Kidney epithelial cell (primary cell): ENCODE data around the gene TIAM2. TPM values are rescaled to one million over a fixed set of nuclear protein-coding genes. Genes with fewer than 3 reads are reported as not detected.

ENCODE experiments used
- DNase-seq: peaks from one replicate; pipeline ENCODE4 v3.0.0-alpha.2; 2010; ENCODE audit warnings: low read depth
- H3K27me3 ChIP-seq: 2 replicates; pipeline ENCODE4 v1.6.0; 2011; ENCODE audit warnings: low read length; ENCODE audit not compliant: control insufficient read depth, insufficient read depth
- H3K36me3 ChIP-seq: 2 replicates; pipeline ENCODE4 v1.5.1; 2011; ENCODE audit warnings: low read length; ENCODE audit not compliant: control insufficient read depth, insufficient read depth
- H3K4me3 ChIP-seq: 2 replicates; pipeline ENCODE4 v1.5.1; 2011; ENCODE audit warnings: low read depth, mild to moderate bottlenecking, control low read depth, low read length
- total RNA-seq: library from RNA; depleted of rRNA; stranded (reverse); fragments of >200 nt; gene quantifications from 2 replicates; pipeline ENCODE4 v1.2.3, GENCODE V29; 2015
- TF ChIP-seq, protein P1 (sequence below): IDR thresholded peaks from 2 replicates; pipeline ENCODE4 v1.5.1; 2011; ENCODE audit warnings: mild to moderate bottlenecking, moderate library complexity, low read length, control low read depth, inconsistent platforms; ENCODE audit not compliant: insufficient read depth, poor library complexity, severe bottlenecking

Gene TIAM2
- total RNA-seq, 1 donor from 2014 or later: 21.3 TPM

DNA sequence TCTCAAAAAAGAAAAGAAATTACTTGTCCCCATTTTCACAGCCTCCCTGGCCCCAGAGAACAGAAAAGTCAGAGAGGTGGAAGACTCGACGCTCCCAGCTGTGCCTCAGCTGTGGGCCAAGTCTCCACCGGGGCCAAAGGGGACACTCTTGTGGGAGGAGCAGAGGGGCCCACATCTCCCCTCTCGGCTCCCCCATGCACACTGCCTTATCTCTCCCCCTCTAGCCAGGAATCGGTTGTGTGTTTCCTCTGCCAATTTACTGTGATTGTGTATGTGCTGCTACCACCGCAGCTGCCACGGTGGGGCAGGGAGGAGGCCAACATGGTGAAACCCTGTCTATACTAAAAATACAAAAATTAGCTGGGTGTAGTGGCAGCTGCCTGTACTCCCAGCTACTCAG, 8.4 kb downstream of the TIAM2 start:
- no peak overlapping the region for H3K4me3 ChIP-seq
- H3K36me3 ChIP-seq: no peaks in the 10 kb centered on the region
- TF ChIP-seq, protein P1, sequence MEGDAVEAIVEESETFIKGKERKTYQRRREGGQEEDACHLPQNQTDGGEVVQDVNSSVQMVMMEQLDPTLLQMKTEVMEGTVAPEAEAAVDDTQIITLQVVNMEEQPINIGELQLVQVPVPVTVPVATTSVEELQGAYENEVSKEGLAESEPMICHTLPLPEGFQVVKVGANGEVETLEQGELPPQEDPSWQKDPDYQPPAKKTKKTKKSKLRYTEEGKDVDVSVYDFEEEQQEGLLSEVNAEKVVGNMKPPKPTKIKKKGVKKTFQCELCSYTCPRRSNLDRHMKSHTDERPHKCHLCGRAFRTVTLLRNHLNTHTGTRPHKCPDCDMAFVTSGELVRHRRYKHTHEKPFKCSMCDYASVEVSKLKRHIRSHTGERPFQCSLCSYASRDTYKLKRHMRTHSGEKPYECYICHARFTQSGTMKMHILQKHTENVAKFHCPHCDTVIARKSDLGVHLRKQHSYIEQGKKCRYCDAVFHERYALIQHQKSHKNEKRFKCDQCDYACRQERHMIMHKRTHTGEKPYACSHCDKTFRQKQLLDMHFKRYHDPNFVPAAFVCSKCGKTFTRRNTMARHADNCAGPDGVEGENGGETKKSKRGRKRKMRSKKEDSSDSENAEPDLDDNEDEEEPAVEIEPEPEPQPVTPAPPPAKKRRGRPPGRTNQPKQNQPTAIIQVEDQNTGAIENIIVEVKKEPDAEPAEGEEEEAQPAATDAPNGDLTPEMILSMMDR: no peak
- no peak for DNase-seq
- H3K27me3 ChIP-seq: no peaks in the 10 kb centered on the region

DNA sequence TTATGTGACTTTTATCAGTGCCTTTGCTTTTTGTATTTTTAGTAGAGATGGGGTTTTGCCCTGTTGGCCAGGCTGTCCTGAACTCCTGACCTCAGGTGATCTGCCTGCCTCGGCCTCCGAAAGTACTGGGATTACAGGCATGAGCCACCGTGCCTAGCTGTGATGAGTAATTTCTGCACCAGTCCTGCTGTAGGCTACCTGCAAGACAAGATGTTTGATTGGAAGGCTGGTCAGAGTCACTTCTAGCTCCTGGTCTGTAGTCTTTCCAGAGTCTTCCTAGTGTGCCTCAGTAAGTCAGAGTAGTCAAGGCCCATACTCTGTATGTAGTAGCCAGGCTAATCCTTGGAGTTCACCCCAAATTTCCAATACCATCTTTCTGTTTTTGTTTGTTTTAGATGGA, 8.9 kb downstream of the TIAM2 start:
- H3K4me3 ChIP-seq: no peak overlapping the region
- no peak for DNase-seq
- TF ChIP-seq, protein P1: no peak
- H3K36me3 ChIP-seq: no peaks in the 10 kb centered on the region
- H3K27me3 ChIP-seq: no peaks in the 10 kb centered on the region

DNA sequence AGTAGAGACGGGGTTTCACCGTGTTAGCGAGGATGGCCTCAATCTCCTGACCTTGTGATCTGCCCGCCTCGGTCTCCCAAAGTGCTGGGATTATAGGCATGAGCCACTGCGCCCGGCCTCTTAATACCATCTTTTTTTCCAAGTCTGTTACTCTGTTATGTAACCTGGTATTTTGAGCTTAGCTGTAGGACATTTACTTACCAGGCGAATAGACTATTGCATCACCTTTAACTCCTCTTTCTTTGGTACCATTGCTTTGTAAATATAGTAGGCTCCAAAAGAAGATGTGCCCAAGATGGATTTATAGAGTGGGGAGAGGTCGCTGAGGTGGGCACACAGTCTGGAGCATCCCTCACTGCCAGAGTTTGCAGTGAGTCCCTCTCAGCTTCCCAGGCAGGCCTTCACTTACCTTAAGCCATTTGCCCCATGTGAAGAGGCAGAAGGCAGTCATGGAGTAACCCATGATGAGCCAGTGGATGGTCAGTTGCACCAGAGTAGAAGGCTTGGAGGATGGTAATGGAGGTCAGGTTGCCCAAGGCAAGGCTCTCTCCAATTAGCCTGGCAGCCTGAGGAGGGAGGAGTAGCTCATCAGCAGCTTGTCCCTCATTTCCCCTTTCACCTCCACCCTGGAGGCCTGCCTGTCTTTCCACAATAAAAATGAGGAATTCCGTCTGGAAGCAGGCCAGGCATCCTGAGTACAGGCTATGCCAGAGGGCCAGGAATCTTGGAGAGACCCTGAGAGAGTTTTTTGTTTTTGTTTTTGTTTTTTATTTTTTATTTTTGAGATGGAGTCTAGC, 9.7 kb downstream of the TIAM2 start:
- TF ChIP-seq, protein P1: no peak
- no peaks in the 10 kb centered on the region for H3K36me3 ChIP-seq
- no peaks in the 10 kb centered on the region for H3K27me3 ChIP-seq
- H3K4me3 ChIP-seq: no peak overlapping the region
- DNase-seq: no peak

DNA sequence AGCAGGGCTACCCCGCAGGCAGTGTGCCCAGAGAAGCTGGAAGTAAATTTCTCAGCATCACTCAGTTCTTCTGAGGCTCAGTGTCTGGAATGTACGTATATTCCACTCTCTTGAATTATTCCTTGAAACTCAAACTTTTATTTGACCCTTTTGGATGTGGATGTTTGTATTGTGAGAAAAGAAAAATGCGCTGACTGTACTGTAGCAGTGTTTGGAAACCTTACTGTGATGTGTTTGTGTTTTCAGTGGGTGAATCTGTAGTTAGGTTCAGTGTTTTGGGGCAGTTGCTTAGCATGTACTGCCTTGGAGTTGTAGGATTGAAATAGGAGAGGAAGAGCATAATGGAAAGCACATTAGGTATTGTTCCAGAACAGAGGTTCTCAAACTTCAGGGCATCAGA, 13.5 kb downstream of the TIAM2 start:
- no peaks in the 10 kb centered on the region for H3K36me3 ChIP-seq
- no peak overlapping the region for H3K4me3 ChIP-seq
- DNase-seq: no peak
- no peaks in the 10 kb centered on the region for H3K27me3 ChIP-seq
- TF ChIP-seq, protein P1: no peak

DNA sequence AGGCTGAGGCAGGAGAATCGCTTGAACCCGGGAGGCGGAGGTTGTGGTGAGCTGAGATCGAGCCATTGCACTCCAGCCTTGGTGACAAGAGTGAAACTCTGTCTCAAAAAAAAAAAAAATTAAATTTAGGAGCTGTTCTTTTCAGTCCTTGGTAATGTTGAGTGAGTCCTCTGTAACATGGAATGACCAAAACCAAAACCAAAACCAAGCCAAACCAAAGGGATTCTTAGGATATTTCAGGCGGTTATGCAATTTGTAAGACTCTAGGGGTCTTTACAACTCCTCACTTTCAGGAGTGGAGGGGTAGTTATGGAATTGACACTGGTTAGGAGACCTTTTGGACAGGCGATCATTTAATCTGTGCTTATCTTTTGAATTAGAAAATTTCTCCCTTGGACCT, 15.8 kb downstream of the TIAM2 start:
- Histone ChIP-seq H3K4me3 (no peak overlapping the region), H3K36me3 (no peaks in the 10 kb centered on the region), H3K27me3 (no peaks in the 10 kb centered on the region)
- TF ChIP-seq, protein P1: no peak
- DNase-seq: no peak

DNA sequence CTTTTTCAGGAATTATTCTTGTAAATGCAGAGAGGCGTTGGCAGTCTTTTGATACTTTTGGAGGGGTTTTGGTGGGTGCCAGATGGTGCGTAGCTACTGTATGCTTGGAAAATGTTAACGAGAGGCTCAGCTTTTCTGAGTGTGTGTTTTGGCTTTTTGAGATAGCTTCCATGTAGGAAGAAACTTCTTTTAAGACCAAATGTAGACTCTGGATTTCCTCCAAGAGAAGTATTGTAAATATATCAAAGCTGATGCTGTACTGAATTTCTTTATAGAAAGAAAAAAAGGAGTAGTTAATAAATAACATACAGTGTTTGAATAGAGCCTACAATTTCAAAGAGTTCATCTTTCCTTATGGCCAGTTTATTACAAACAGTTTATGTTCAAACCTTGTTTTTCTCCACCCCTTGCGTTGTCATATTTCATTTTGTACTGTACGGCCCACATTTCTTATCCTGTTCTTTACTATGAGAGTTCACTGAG, 16.7 kb downstream of the TIAM2 start:
- TF ChIP-seq, protein P1: no peak
- DNase-seq: no peak
- Histone ChIP-seq H3K36me3 (no peaks in the 10 kb centered on the region), H3K4me3 (no peak overlapping the region), H3K27me3 (no peaks in the 10 kb centered on the region)
